ENCODE results near the gene G6PD. TPM values are rescaled to one million over a fixed set of nuclear protein-coding genes. Genes with fewer than 3 reads are reported as not detected.
A peak's percentile ranks its signal among the peaks of the same experiment; 100 is the strongest.
"Not testable (repeated sequence)": the region's sequence is repeated elsewhere in the genome, so short reads cannot be mapped to it uniquely, and the experiment has no call there.

Gene G6PD
- 10 to 100 TPM; 46.0 to 59.5 (median 52.4) TPM for total RNA-seq
- total RNA-seq (2013), result 33.8 TPM
- total RNA-seq, result 18.5 to 115 (median 27.7) reads per million in 29 experiments

- DNase-seq (peak in 32 of 35 experiments; percentile 52 to 87 (median 72)), ATAC-seq (replicated peaks in 1 of 4) (peak; percentile 72 to 79 (median 75))
- Mint-ChIP-seq H3K4me1 (peaks cover 46 to 60% (median 48%) of the 10 kb centered on the region in 3 donors), H3K9me3 (no peaks in the 10 kb centered on the region), H3K4me3 (peak within 1 kb of the TSS; percentile 84 to 90 (median 90)), H3K27ac (peak within 1 kb of the TSS; percentile 86 to 92), H3K36me3 (peaks cover 6% of the 10 kb centered on the region), H3K27me3 (peaks cover 0 to 7% of the 10 kb centered on the region in 2 donors)
- H3K4me3 ChIP-seq (ENCODE audit: control insufficient read depth in 1 of 2, extremely low read depth in 1 of 2, low read length in 1 of 2), result peak within 1 kb of the TSS; percentile 65 to 87
- H3K27ac ChIP-seq (ENCODE audit: low read length), result peak within 1 kb of the TSS; percentile 83
- peaks cover 0 to 11% of the 10 kb centered on the region in 2 donors for H3K36me3 ChIP-seq (ENCODE audit: control insufficient read depth in 2 of 2, extremely low read depth in 1 of 2, insufficient read depth in 1 of 2, low read length in 1 of 2)
- CTCF ChIA-PET, result no interaction called here
- H3K4me1 ChIP-seq (ENCODE audit: control insufficient read depth in 1 of 2, extremely low read depth in 1 of 2, insufficient read depth in 2 of 2, low read length in 2 of 2), result peaks cover 3 to 68% of the 10 kb centered on the region in 2 experiments
- WGBS (ENCODE audit: insufficient coverage), result 2% methylated on average over 73 of the region's 92 CpGs
- POLR2A ChIA-PET, result interaction anchor here in 1 of 2 donors (0.6 kb wide), 1 partner anchor 230 kb away, joined by 7 read pairs; no protein-coding TSS in a partner anchor
- no peaks in the 10 kb centered on the region for H3K27me3 ChIP-seq (replicated peaks in 1 of 2; ENCODE audit: control insufficient read depth in 2 of 2, extremely low read depth in 1 of 2, insufficient read depth in 2 of 2, low read length in 1 of 2)
- H3K9me3 ChIP-seq, result no peaks in the 10 kb centered on the region
Observed at GRCh38 chrX:154546354-154547244, at the start of gene G6PD. Gene G6PD, minus strand, starts transcription at chrX:154546846. Its CDS starts 691 bp downstream, at chrX:154546155.

- WGBS (ENCODE audit: insufficient coverage), result no CpG with 5 or more reads among the region's 2 CpGs
- H3K36me3 Mint-ChIP-seq, result no peaks in the 10 kb centered on the region
- H3K4me1 Mint-ChIP-seq, result peaks cover 0 to 11% (median 5%) of the 10 kb centered on the region in 3 donors
- Histone ChIP-seq H3K27me3 (replicated peaks in 1 of 2; ENCODE audit: control insufficient read depth in 2 of 2, extremely low read depth in 1 of 2, insufficient read depth in 2 of 2, low read length in 1 of 2) (peaks cover 0 to 5% of the 10 kb centered on the region in 2 experiments), H3K36me3 (ENCODE audit: control insufficient read depth in 2 of 2, extremely low read depth in 1 of 2, insufficient read depth in 1 of 2, low read length in 1 of 2) (no peaks in the 10 kb centered on the region), H3K4me3 (ENCODE audit: control insufficient read depth in 1 of 2, extremely low read depth in 1 of 2, low read length in 1 of 2) (no peak overlapping the region), H3K27ac (ENCODE audit: low read length) (no peak overlapping the region), H3K9me3 (no peaks in the 10 kb centered on the region), H3K4me1 (ENCODE audit: control insufficient read depth in 1 of 2, extremely low read depth in 1 of 2, insufficient read depth in 2 of 2, low read length in 2 of 2) (peaks cover 0 to 8% of the 10 kb centered on the region in 2 experiments)
- no peak overlapping the region for H3K4me3 Mint-ChIP-seq
- peaks cover 3 to 25% of the 10 kb centered on the region in 2 donors for H3K27me3 Mint-ChIP-seq
- H3K9me3 Mint-ChIP-seq, result no peaks in the 10 kb centered on the region
- DNase-seq (no peak), ATAC-seq (replicated peaks in 1 of 4) (no peak)
- POLR2A ChIA-PET, result interaction anchor here in 1 of 2 donors (0.7 kb wide), 1 partner anchor 681 kb away, joined by 10 read pairs; no protein-coding TSS in a partner anchor
- CTCF ChIA-PET, result interaction anchor here in 1 of 2 donors (0.7 kb wide), 1 partner anchor 306 kb away, joined by 4 read pairs; no protein-coding TSS in a partner anchor
- H3K27ac Mint-ChIP-seq, result no peak overlapping the region
Observed at GRCh38 chrX:154595559-154596249, 49.1 kb upstream of the G6PD start.

DNA sequence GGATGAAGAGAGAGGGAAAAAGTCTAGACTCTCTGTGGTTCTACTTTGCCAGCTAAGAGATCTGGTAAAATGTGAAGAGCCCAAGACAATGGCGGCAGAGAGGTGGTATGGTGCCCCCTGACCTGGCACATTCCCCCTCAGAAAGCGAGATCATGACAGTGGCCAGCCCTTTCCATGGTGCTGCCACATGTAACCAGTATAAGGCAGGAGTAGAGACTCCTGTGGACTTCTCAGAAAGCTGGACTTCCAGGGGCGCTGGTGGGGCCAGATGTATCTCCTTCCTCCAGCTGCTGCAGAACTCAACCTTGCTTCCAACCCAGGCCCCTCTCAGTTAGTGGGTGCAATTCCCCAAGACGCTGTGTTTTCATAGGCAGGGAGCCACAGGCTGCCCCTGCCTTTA is 47.8 kb upstream of the G6PD start:
- no peak overlapping the region for H3K4me3 ChIP-seq (ENCODE audit: control insufficient read depth in 1 of 2, extremely low read depth in 1 of 2, low read length in 1 of 2)
- peaks cover 0 to 3% of the 10 kb centered on the region in 2 experiments for H3K27me3 ChIP-seq (replicated peaks in 1 of 2; ENCODE audit: control insufficient read depth in 2 of 2, extremely low read depth in 1 of 2, insufficient read depth in 2 of 2, low read length in 1 of 2)
- WGBS (ENCODE audit: insufficient coverage), result 80% methylated on average over 1 of the region's 4 CpGs
- no peak overlapping the region for H3K27ac ChIP-seq (ENCODE audit: low read length)
- peaks cover 0 to 11% (median 0%) of the 10 kb centered on the region in 3 donors for H3K4me1 Mint-ChIP-seq
- no peaks in the 10 kb centered on the region for H3K9me3 Mint-ChIP-seq
- H3K36me3 Mint-ChIP-seq, result no peaks in the 10 kb centered on the region
- H3K27ac Mint-ChIP-seq, result no peak overlapping the region
- peaks cover 3 to 25% of the 10 kb centered on the region in 2 donors for H3K27me3 Mint-ChIP-seq
- ChIA-PET POLR2A (no interaction called here), CTCF (no interaction called here)
- no peaks in the 10 kb centered on the region for H3K36me3 ChIP-seq (ENCODE audit: control insufficient read depth in 2 of 2, extremely low read depth in 1 of 2, insufficient read depth in 1 of 2, low read length in 1 of 2)
- DNase-seq, result no peak
- no peak for ATAC-seq (replicated peaks in 1 of 4)
- peaks cover 0 to 8% of the 10 kb centered on the region in 2 experiments for H3K4me1 ChIP-seq (ENCODE audit: control insufficient read depth in 1 of 2, extremely low read depth in 1 of 2, insufficient read depth in 2 of 2, low read length in 2 of 2)
- H3K4me3 Mint-ChIP-seq, result no peak overlapping the region
- H3K9me3 ChIP-seq, result no peaks in the 10 kb centered on the region

- ATAC-seq (replicated peaks in 1 of 4) (no peak), DNase-seq (no peak)
- 88% methylated on average over 1 of the region's 5 CpGs for WGBS (ENCODE audit: insufficient coverage)
- Histone ChIP-seq H3K4me3 (ENCODE audit: control insufficient read depth in 1 of 2, extremely low read depth in 1 of 2, low read length in 1 of 2) (no peak overlapping the region), H3K27ac (ENCODE audit: low read length) (no peak overlapping the region), H3K27me3 (replicated peaks in 1 of 2; ENCODE audit: control insufficient read depth in 2 of 2, extremely low read depth in 1 of 2, insufficient read depth in 2 of 2, low read length in 1 of 2) (peaks cover 0 to 3% of the 10 kb centered on the region in 2 experiments), H3K4me1 (ENCODE audit: control insufficient read depth in 1 of 2, extremely low read depth in 1 of 2, insufficient read depth in 2 of 2, low read length in 2 of 2) (peaks cover 0 to 8% of the 10 kb centered on the region in 2 experiments), H3K36me3 (ENCODE audit: control insufficient read depth in 2 of 2, extremely low read depth in 1 of 2, insufficient read depth in 1 of 2, low read length in 1 of 2) (no peaks in the 10 kb centered on the region), H3K9me3 (no peaks in the 10 kb centered on the region)
- H3K27me3 Mint-ChIP-seq, result peaks cover 3 to 22% of the 10 kb centered on the region in 2 donors
- H3K4me1 Mint-ChIP-seq, result peaks cover 0 to 11% (median 0%) of the 10 kb centered on the region in 3 donors
- POLR2A ChIA-PET, result no interaction called here
- no peak overlapping the region for H3K4me3 Mint-ChIP-seq
- no peak overlapping the region for H3K27ac Mint-ChIP-seq
- no peaks in the 10 kb centered on the region for H3K36me3 Mint-ChIP-seq
- CTCF ChIA-PET, result no interaction called here
- H3K9me3 Mint-ChIP-seq, result no peaks in the 10 kb centered on the region
Observed at GRCh38 chrX:154593201-154593600, 46.6 kb upstream of the G6PD start.

DNA sequence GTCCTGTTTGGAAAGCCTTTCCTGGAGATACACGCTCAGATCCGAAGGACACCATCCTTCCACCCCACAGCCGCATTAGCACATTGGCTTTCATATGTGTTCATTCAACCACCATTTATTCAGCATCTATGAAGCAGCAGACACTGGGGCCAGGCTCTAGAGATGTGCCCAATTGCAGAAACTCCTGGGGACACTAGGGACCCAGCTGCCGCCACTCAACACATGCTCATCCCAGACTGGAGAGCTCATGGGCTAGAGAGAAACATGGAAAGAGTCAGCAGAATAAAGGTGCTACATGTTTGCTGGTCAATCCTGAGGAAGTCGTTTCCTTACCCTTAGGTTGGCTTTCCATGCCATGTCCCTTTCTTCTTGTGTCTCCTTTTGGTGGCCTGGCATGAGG is 45.9 kb upstream of the G6PD start:
- ChIA-PET POLR2A (no interaction called here), CTCF (no interaction called here)
- Histone ChIP-seq H3K27me3 (replicated peaks in 1 of 2; ENCODE audit: control insufficient read depth in 2 of 2, extremely low read depth in 1 of 2, insufficient read depth in 2 of 2, low read length in 1 of 2) (peaks cover 0 to 3% of the 10 kb centered on the region in 2 experiments), H3K4me1 (ENCODE audit: control insufficient read depth in 1 of 2, extremely low read depth in 1 of 2, insufficient read depth in 2 of 2, low read length in 2 of 2) (peaks cover 0 to 8% of the 10 kb centered on the region in 2 experiments), H3K4me3 (ENCODE audit: control insufficient read depth in 1 of 2, extremely low read depth in 1 of 2, low read length in 1 of 2) (no peak overlapping the region), H3K9me3 (no peaks in the 10 kb centered on the region), H3K27ac (ENCODE audit: low read length) (no peak overlapping the region), H3K36me3 (ENCODE audit: control insufficient read depth in 2 of 2, extremely low read depth in 1 of 2, insufficient read depth in 1 of 2, low read length in 1 of 2) (no peaks in the 10 kb centered on the region)
- H3K4me3 Mint-ChIP-seq, result no peak overlapping the region
- peaks cover 0 to 11% (median 0%) of the 10 kb centered on the region in 3 donors for H3K4me1 Mint-ChIP-seq
- DNase-seq (no peak), ATAC-seq (replicated peaks in 1 of 4) (no peak)
- no peaks in the 10 kb centered on the region for H3K9me3 Mint-ChIP-seq
- no CpG with 5 or more reads among the region's 5 CpGs for WGBS (ENCODE audit: insufficient coverage)
- no peak overlapping the region for H3K27ac Mint-ChIP-seq
- no peaks in the 10 kb centered on the region for H3K36me3 Mint-ChIP-seq
- peaks cover 3 to 18% of the 10 kb centered on the region in 2 donors for H3K27me3 Mint-ChIP-seq

- H3K4me3 ChIP-seq (ENCODE audit: control insufficient read depth in 1 of 2, extremely low read depth in 1 of 2, low read length in 1 of 2); H3K27ac ChIP-seq (ENCODE audit: low read length); ATAC-seq (replicated peaks in 1 of 4); H3K36me3 Mint-ChIP-seq; H3K4me1 ChIP-seq (ENCODE audit: control insufficient read depth in 1 of 2, extremely low read depth in 1 of 2, insufficient read depth in 2 of 2, low read length in 2 of 2); CTCF ChIA-PET; H3K9me3 ChIP-seq; H3K9me3 Mint-ChIP-seq; H3K4me1 Mint-ChIP-seq; H3K27ac Mint-ChIP-seq; H3K4me3 Mint-ChIP-seq; H3K36me3 ChIP-seq (ENCODE audit: control insufficient read depth in 2 of 2, extremely low read depth in 1 of 2, insufficient read depth in 1 of 2, low read length in 1 of 2); POLR2A ChIA-PET; DNase-seq; H3K27me3 ChIP-seq (replicated peaks in 1 of 2; ENCODE audit: control insufficient read depth in 2 of 2, extremely low read depth in 1 of 2, insufficient read depth in 2 of 2, low read length in 1 of 2): not testable (repeated sequence)
- H3K27me3 Mint-ChIP-seq, result peaks cover 1 to 15% of the 10 kb centered on the region in 2 donors
- no CpG with 5 or more reads among the region's 13 CpGs for WGBS (ENCODE audit: insufficient coverage)
Observed at GRCh38 chrX:154590415-154590814, 43.8 kb upstream of the G6PD start.

All from T-cell (primary cell).